ENCODE results near the gene ADGRA1.

Gene ADGRA1

DNA sequence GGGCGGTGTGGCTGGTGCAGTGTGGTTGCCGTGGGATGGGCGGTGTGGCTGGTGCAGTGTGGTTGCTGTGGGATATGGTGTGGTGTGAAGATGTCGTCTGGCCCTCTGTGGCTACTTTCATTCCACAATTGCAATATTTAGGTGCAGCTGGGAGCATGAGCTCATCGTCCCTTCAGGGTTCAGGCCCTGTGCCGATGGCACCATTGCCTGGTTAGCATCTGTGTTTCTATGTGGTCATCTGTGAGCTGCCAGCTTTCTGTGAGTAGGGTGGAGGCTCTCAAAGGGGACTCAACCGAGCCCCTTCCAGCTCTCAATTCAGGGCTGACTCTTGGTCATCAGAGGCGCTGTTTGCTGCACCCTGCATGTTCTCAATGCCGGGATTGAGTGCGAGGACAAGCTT is 3.6 kb downstream of the ADGRA1 start:
- DNase-seq (ENCODE audit: insufficient read length, low spot score) = no peak
- no peak for FAIRE-seq

- FAIRE-seq = no peak
- no peak for DNase-seq (ENCODE audit: insufficient read length, low spot score)
Observed at GRCh38 chr10:133093291-133093690, 5.6 kb downstream of the ADGRA1 start.

- DNase-seq (ENCODE audit: insufficient read length, low spot score) = no peak
- no peak for FAIRE-seq
Observed at GRCh38 chr10:133094286-133094685, 6.6 kb downstream of the ADGRA1 start.

- DNase-seq (ENCODE audit: insufficient read length, low spot score) (no peak), FAIRE-seq (no peak)
Observed at GRCh38 chr10:133094866-133095265, 7.1 kb downstream of the ADGRA1 start.

- FAIRE-seq = no peak
- no peak for DNase-seq (ENCODE audit: insufficient read length, low spot score)
Observed at GRCh38 chr10:133095586-133095985, 7.9 kb downstream of the ADGRA1 start.

DNA sequence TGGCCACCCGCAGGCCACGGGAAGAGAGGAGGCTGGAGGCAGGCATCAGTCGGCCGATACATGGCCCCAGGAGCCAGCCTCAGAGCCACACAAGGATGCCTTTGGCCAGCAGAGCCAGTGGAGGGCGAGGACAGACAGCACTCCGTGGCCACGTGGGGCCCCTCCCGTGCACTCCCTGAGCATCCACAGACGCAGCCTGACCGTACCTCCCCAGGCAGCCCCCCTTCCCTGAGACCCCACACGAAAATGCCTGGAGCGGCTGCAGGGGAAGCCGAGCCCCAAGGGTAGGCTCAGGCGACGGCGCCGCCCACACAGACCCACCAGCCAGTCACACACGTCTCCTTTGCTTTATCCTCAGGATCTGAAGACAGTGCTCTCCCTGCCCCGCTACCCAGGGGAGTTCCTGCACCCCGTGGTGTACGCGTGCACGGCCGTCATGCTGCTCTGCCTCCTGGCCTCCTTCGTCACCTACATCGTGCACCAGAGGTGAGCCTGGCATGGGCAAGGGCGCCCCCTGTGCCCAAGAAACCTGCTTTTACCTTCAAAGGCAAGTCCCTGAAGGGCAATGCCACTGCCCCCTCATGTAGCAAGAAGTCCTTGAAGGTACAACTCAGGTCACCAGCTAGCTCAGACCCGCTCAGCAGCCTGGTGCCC is 9.0 kb downstream of the ADGRA1 start:
- DNase-seq (ENCODE audit: insufficient read length, low spot score) = no peak
- FAIRE-seq = no peak

DNA sequence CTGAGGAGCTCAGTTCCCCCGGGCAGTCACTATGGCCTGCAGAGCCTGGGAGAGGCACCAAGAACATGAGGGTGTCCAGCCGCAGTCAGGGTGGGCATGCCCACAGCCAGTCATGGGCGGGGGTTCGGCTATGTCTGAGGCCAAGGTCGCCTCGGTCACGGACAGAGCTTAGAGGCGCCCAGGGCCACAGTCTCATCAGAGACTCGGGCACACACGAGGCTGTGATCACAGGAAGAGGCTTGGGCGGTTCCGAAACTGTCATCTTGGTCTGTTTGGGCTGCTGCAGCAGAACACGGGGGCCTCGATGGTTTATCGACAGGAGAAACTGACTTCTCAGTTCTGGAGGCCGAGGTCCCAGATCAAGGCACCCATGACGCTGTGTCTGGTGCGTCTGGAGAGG is 9.7 kb downstream of the ADGRA1 start:
- FAIRE-seq (no peak), DNase-seq (ENCODE audit: insufficient read length, low spot score) (no peak)

GRCh38 chr10:133097961-133098360 is 10.2 kb downstream of the ADGRA1 start:
- FAIRE-seq (no peak), DNase-seq (ENCODE audit: insufficient read length, low spot score) (no peak)

- FAIRE-seq (no peak), DNase-seq (ENCODE audit: insufficient read length, low spot score) (no peak)
Observed at GRCh38 chr10:133098426-133099124, 10.9 kb downstream of the ADGRA1 start.

- DNase-seq (ENCODE audit: insufficient read length, low spot score) (no peak), FAIRE-seq (no peak)
Observed at GRCh38 chr10:133099571-133099970, 11.8 kb downstream of the ADGRA1 start.

- FAIRE-seq = no peak
- DNase-seq (ENCODE audit: insufficient read length, low spot score) = no peak
Observed at GRCh38 chr10:133100186-133100585, 12.5 kb downstream of the ADGRA1 start.

GRCh38 chr10:133100706-133101415 is 13.1 kb downstream of the ADGRA1 start:
- no peak for FAIRE-seq
- DNase-seq (ENCODE audit: insufficient read length, low spot score) = no peak

DNA sequence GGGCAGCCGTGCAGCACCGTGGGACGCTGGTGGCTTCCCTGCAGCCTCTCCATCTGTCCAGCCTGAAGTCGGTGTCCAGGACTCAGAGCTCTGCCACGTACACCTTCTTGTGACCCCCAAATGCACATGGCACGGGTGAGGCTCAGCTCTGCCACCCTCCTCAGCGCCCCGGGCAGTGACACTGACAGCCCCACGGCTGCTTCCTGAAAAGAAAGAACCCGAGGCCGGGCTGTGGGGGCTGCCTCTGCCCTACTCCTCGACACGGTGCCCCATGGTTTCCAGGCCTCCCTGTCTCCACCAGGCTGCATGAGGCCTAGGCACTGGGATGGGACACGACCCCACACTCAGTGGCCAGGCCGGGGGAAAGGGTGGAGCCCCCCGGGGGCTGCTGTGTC is 13.7 kb downstream of the ADGRA1 start:
- FAIRE-seq (no peak), DNase-seq (ENCODE audit: insufficient read length, low spot score) (no peak)

GRCh38 chr10:133102415-133103095 is 14.8 kb downstream of the ADGRA1 start:
- FAIRE-seq (no peak), DNase-seq (ENCODE audit: insufficient read length, low spot score) (no peak)

GRCh38 chr10:133103311-133103910 is 15.7 kb downstream of the ADGRA1 start:
- DNase-seq (ENCODE audit: insufficient read length, low spot score) (no peak), FAIRE-seq (no peak)

DNA sequence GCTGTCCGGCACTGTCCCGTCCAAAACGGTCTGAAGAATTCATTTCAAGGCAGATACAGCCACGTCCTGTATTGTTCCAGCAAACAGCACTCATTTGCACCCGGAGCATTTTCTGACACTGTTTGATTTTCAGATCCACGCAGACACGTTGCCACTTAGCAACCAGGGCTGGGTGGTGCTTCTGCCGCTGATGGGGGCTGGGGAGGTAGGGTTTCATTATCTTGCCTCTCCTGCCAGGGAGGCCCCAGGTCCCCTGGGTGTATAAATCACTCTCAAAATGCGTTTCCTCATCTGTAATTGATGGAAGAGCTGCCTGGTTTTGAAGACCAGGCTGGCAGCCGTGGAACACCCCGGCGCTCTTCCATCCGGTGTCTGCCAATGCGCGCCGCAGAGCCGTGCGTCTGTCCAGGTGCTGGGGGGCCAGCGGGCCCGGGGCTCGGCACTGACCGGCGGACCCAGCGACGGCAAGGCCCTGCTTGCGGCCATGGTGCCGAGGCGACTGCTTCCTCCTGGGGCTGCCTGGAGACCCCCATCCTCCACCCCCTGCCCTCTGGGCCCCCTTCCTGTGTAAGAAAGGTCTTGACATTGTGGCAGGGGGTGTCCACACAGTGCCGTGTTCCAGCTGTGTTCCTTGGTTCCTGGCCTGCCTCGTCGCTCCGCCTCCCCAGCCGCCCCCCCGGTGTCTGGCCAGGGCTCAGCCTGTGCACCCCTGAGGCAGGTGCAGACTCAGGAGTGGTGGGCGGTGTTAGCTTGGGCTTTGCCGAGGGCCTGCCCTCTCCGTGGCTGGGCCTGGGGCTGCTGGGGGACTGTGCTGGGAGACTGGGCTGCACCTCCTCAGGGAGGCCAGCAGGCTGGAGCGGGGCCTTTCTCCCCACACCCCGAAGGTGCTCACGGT is 16.6 kb downstream of the ADGRA1 start:
- DNase-seq (ENCODE audit: insufficient read length, low spot score) (no peak), FAIRE-seq (no peak)

- DNase-seq (ENCODE audit: insufficient read length, low spot score) (no peak), FAIRE-seq (no peak)
Observed at GRCh38 chr10:133104963-133105640, 17.4 kb downstream of the ADGRA1 start.

DNA sequence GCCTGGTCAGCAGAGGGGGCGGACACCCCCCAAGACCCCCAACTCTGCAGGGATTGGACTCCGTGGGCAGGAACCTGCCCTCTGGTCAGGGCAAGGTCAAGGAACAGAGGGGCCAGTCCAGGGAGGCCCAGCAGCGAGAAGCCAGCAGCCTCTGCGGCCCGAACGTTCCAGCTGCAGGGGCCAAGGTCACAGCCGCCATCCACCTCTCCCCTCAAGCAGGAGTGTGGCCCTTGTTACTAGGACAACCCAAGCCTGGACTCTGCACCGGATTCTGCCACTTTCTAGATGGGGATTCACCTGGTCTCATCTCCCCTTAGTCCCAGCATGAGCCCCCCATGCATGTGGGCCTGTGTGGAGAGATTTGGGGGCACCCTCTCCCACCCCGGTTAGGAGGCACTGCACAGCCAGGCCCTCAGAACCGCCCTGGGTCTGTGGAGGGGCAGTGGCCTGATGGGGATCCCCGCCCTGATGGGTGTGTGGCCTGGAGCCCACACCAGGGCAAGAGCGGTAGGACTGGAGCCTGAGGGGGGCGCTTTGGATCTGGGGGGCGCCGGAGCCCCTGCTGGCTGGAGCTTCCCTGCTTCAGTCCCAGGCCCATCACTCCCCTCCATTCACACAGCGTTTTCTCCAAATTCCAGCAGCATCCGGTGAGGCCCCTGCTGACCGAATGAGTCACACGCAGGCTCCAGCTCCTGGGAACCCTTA is 18.1 kb downstream of the ADGRA1 start:
- FAIRE-seq = no peak
- no peak for DNase-seq (ENCODE audit: insufficient read length, low spot score)

DNA sequence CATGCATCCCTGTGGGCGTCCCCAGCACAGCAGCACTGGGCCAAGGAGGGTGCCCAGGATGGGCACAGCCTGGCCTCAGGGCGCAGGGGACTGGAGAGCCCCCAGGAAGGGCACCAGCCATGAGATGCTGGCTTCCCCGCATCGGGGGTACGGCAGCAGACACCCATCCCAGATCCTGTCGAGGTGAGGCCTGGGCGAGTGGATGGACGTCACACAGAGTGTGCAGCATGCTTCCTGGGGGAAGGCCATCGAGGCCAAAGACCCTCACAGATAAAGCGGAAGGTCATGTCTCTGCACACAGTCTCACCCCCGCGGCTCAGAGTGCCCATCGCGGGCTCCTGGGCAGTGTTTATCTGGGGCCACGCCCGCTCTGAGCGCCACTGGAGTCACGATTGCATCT is 18.8 kb downstream of the ADGRA1 start:
- DNase-seq (ENCODE audit: insufficient read length, low spot score) = no peak
- no peak for FAIRE-seq
